SK-N-SH (cell line): ENCODE measurements around the gene SBF2. TPM values are rescaled to one million over a fixed set of nuclear protein-coding genes. Genes with fewer than 3 reads are reported as not detected.

ENCODE experiments used
- CTCF ChIA-PET: fragments of 300-600, 350-600 bp; formaldehyde crosslinking; extraction: SDS; loops from one replicate; lab custom pipeline; 2021; lab: Yijun Ruan, JAX
- POLR2A ChIA-PET: fragments of 350-600 bp; sonication (Branson Sonifier 250); formaldehyde crosslinking; extraction: SDS; loops from one replicate; lab custom pipeline; 2020; ENCODE audit warnings: antibody characterized with exemption, inconsistent platforms; lab: Yijun Ruan, JAX
- DNase-seq: peaks from one replicate; pipeline ENCODE4 v3.0.0; 2012
- H2AFZ ChIP-seq: fragments of 200-600 bp; sonication (generic); 2 replicates; pipeline ENCODE4 v1.8.1; 2016; ENCODE audit warnings: antibody characterized with exemption, mild to moderate bottlenecking, low read depth
- H3F3A ChIP-seq: fragments of 200-600 bp; sonication (generic); replicated peaks from 2 replicates; pipeline ENCODE3; 2016; ENCODE audit warnings: antibody characterized with exemption, mild to moderate bottlenecking; ENCODE audit not compliant: insufficient read depth
- H3K27ac ChIP-seq, 2 experiments: fragments of 200-500 bp in 1 of 2; fragments of 200-600 bp in 1 of 2; sonication (Bioruptor generic) in 1 of 2; sonication (generic), shearing (Covaris generic) in 1 of 2; 2 replicates each; pipeline versions ENCODE4 v1.5.1 to v1.6.1; 2014 to 2016; ENCODE audit warnings: low read depth in 2 of 2, inconsistent platforms in 1 of 2, low read length in 1 of 2, mild to moderate bottlenecking in 1 of 2, mixed read lengths in 1 of 2
- H3K27me3 ChIP-seq: fragments of 200-600 bp; sonication (generic), shearing (Covaris generic); 2 replicates; pipeline ENCODE4 v1.6.1; 2016; ENCODE audit warnings: mixed run types; ENCODE audit not compliant: insufficient read depth
- H3K36me3 ChIP-seq, 2 experiments: fragments of 200-500 bp in 1 of 2; fragments of 200-600 bp in 1 of 2; sonication (Bioruptor generic) in 1 of 2; sonication (generic) in 1 of 2; replicated peaks in 1 of 2; 2 replicates each; pipeline versions ENCODE3 to v1.5.1; 2014 to 2016; ENCODE audit warnings: low read length in 1 of 2, mild to moderate bottlenecking in 1 of 2; ENCODE audit not compliant: insufficient read depth in 2 of 2, control insufficient read depth in 1 of 2
- H3K4me1 ChIP-seq, 2 experiments: fragments of 200-500 bp in 1 of 2; fragments of 200-600 bp in 1 of 2; sonication (Bioruptor generic) in 1 of 2; sonication (generic), shearing (Covaris generic) in 1 of 2; 2 replicates each; pipeline versions ENCODE4 v1.5.1 to v1.6.1; 2014 to 2016; ENCODE audit warnings: low read depth in 1 of 2, low read length in 1 of 2, mixed run types in 1 of 2; ENCODE audit not compliant: insufficient read depth in 2 of 2, control insufficient read depth in 1 of 2
- H3K4me2 ChIP-seq: fragments of 200-600 bp; sonication (generic), shearing (Covaris generic); 2 replicates; pipeline ENCODE4 v1.6.1; 2017; ENCODE audit warnings: mixed run types
- H3K4me3 ChIP-seq, 2 experiments: fragments of 200-500 bp in 1 of 2; fragments of 200-600 bp in 1 of 2; sonication (Bioruptor generic) in 1 of 2; sonication (generic), shearing (Covaris generic) in 1 of 2; 2 replicates each; pipeline versions ENCODE4 v1.5.1 to v1.8.1; 2014 to 2016; ENCODE audit warnings: low read depth in 2 of 2, inconsistent platforms in 1 of 2, low read length in 1 of 2, mild to moderate bottlenecking in 1 of 2, mixed read lengths in 1 of 2, moderate library complexity in 1 of 2
- H3K79me2 ChIP-seq: fragments of 200-600 bp; sonication (generic); 2 replicates; pipeline ENCODE4 v1.8.1; 2017; ENCODE audit warnings: mild to moderate bottlenecking; ENCODE audit not compliant: insufficient read depth
- H3K9ac ChIP-seq: fragments of 200-600 bp; sonication (generic); 2 replicates; pipeline ENCODE4 v1.6.1; 2017; ENCODE audit warnings: mixed run types
- H3K9me2 ChIP-seq: fragments of 200-600 bp; sonication (generic); 2 replicates; pipeline ENCODE4 v1.6.1; 2017; ENCODE audit warnings: mixed run types
- H3K9me3 ChIP-seq: fragments of 200-600 bp; sonication (generic); 2 replicates; pipeline ENCODE4 v1.6.1; 2017; ENCODE audit warnings: mixed run types, mild to moderate bottlenecking, moderate library complexity
- H4K20me1 ChIP-seq: fragments of 200-600 bp; sonication (generic); 2 replicates; pipeline ENCODE4 v1.6.1; 2017; ENCODE audit warnings: mild to moderate bottlenecking, mixed run types; ENCODE audit not compliant: insufficient read depth
- CHD2 ChIP-seq: fragments of 150-350 bp; IDR thresholded peaks from 2 replicates; pipeline ENCODE4 v1.6.1; 2018; ENCODE audit warnings: low read length; ENCODE audit not compliant: partially characterized antibody
- ELF1 ChIP-seq: IDR thresholded peaks from 2 replicates; pipeline ENCODE4 v1.4.0; 2012
- NFIC ChIP-seq: IDR thresholded peaks from 2 replicates; pipeline ENCODE4 v1.4.0; 2012; ENCODE audit warnings: borderline replicate concordance
- NRF1 ChIP-seq: IDR thresholded peaks from 2 replicates; pipeline ENCODE4 v1.6.1; 2012; ENCODE audit warnings: low read depth, mild to moderate bottlenecking, low read length
- POLR2AphosphoS5 ChIP-seq: IDR thresholded peaks from 2 replicates; pipeline ENCODE4 v1.6.1; 2012; ENCODE audit warnings: low read depth, low read length
- RAD21 ChIP-seq: IDR thresholded peaks from 2 replicates; pipeline ENCODE4 v1.6.1; 2012; ENCODE audit warnings: mild to moderate bottlenecking, low read length
- RXRA ChIP-seq: IDR thresholded peaks from 2 replicates; pipeline ENCODE4 v1.4.0; 2012; ENCODE audit warnings: low read depth, mild to moderate bottlenecking, borderline replicate concordance
- SMC3 ChIP-seq: IDR thresholded peaks from 2 replicates; pipeline ENCODE4 v1.6.1; 2012; ENCODE audit warnings: low read depth, low read length, improper control_type of control experiment
- WGBS: methylation state at CpG from one replicate; pipeline ENCODE4 v1.1.6; 2017; ENCODE audit warnings: low lambda C conversion rate; 5-methylcytosine and 5-hydroxymethylcytosine counted together
- polyA plus RNA-seq, 3 experiments: library from polyadenylated mRNA; depleted of rRNA; stranded (reverse); fragments of >200 nt; gene quantifications; 2 replicates each; pipeline ENCODE4 v1.2.3, GENCODE V29; 2012

The SBF2 gene
- polyA plus RNA-seq, 1 of the 3 experiments (the other 2 are of a cell fraction), result 23.0 TPM

DNA sequence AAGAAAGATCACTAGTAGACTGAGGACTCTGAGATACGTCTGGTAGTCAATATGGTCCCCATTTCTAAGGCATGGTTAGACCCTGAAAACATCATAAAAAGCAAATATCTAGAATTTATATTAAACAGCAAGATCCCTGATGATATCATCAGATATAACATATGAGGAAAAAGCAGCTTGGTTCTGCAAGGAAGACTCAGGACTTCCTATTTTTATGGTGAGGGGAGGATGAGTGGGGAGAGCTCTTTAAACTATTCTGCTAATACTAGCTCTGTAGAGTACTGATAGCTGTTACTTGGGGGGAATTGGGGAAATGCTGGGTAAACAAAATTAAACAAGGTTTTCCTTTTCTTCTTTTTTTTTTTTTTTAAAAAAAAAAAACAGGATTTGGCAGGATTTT lies 394.3 kb downstream of the SBF2 start (continued):
- no peak for TF ChIP-seq ELF1

DNA sequence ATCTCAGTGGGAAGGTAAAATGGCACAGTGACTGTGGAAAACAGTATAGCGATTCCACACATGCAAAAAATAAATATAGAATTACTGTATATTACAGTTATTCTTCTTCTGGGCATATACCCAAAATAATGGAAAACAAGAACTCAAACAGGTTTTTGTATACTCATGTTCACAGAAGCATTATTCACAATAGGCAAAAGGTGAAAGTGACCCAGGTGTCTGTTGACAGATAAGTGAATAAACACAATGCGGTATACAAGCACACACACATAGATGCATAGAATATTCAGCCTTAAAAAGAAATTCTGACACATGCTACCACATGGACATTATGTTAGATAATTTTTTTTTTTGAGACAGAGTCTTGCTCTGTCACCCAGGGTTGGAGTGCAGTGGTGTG lies 397.1 kb downstream of the SBF2 start:
- H3K9me2 ChIP-seq, result no peaks in the 10 kb centered on the region
- H3K27ac ChIP-seq, result no peak overlapping the region
- POLR2A ChIA-PET, result no interaction called here
- no peaks in the 10 kb centered on the region; a peak in 1 of 4 replicates for H3K4me1 ChIP-seq
- 98% methylated on average over 2 of the region's 2 CpGs for WGBS
- H2AFZ ChIP-seq, result no peak overlapping the region
- H3F3A ChIP-seq, result peaks cover 5% of the 10 kb centered on the region
- H3K79me2 ChIP-seq, result no peaks in the 10 kb centered on the region
- no peaks in the 10 kb centered on the region for H4K20me1 ChIP-seq
- H3K4me3 ChIP-seq, result no peak overlapping the region
- no peaks in the 10 kb centered on the region for H3K27me3 ChIP-seq
- no peak overlapping the region for H3K4me2 ChIP-seq
- H3K9me3 ChIP-seq, result no peaks in the 10 kb centered on the region
- DNase-seq, result no peak
- H3K9ac ChIP-seq, result no peak overlapping the region
- peaks cover 5 to 22% of the 10 kb centered on the region in 2 experiments for H3K36me3 ChIP-seq
- TF ChIP-seq NRF1, result no peak
- TF ChIP-seq CHD2, result no peak
- TF ChIP-seq RXRA, result no peak
- TF ChIP-seq, all 33 proteins: peak for 0
- CTCF ChIA-PET, result no interaction called here

GRCh38 chr11:9895006-9895405 lies 399.0 kb downstream of the SBF2 start:
- no peak for DNase-seq
- TF ChIP-seq POLR2AphosphoS5, result no peak
- TF ChIP-seq SMC3, result no peak
- no peak for TF ChIP-seq RAD21
- TF ChIP-seq, all 33 proteins: peak for 0
- POLR2A ChIA-PET, result no interaction called here
- Histone ChIP-seq H3F3A (peaks cover 5% of the 10 kb centered on the region), H2AFZ (no peak overlapping the region), H3K4me3 (no peak overlapping the region), H3K9ac (no peak overlapping the region), H4K20me1 (no peaks in the 10 kb centered on the region), H3K4me2 (no peak overlapping the region), H3K4me1 (no peaks in the 10 kb centered on the region; a peak in 1 of 4 replicates), H3K9me3 (no peaks in the 10 kb centered on the region), H3K27me3 (no peaks in the 10 kb centered on the region), H3K9me2 (no peaks in the 10 kb centered on the region), H3K36me3 (peaks cover 5 to 24% of the 10 kb centered on the region in 2 experiments), H3K79me2 (no peaks in the 10 kb centered on the region), H3K27ac (no peak overlapping the region)
- CTCF ChIA-PET, result no interaction called here
- 96% methylated on average over 1 of the region's 1 CpG for WGBS

DNA sequence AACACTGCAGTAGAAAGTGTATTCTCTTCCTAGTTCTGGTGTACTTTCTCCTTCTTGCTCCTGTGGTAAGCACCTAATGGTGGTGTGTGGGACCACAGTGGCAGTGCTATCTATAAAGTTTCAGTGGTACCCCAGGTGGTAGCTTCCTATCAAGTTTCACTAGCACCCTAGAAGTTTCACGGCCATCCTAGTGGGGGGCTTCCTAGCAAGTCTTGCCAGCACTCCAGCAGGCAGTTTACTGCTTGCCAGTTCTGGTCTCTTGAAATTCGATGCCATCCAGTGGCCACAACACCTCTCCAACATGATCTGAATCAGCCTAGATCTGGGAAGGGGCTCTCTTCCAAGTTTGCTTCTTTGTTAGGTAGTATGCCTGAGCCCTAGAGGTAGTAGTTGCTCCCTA lies 400.5 kb downstream of the SBF2 start:
- WGBS, result 92% methylated on average over 2 of the region's 2 CpGs
- Histone ChIP-seq H4K20me1 (no peaks in the 10 kb centered on the region), H3K27me3 (no peaks in the 10 kb centered on the region), H3K4me2 (no peak overlapping the region), H3K9ac (no peak overlapping the region), H3K4me3 (no peak overlapping the region), H3K4me1 (no peaks in the 10 kb centered on the region; a peak in 1 of 4 replicates), H2AFZ (no peak overlapping the region), H3K9me2 (no peaks in the 10 kb centered on the region), H3K9me3 (no peaks in the 10 kb centered on the region), H3K79me2 (no peaks in the 10 kb centered on the region), H3F3A (no peaks in the 10 kb centered on the region), H3K27ac (no peak overlapping the region), H3K36me3 (peaks cover 5 to 28% of the 10 kb centered on the region in 2 experiments)
- CTCF ChIA-PET, result no interaction called here
- TF ChIP-seq NFIC, result no peak
- POLR2A ChIA-PET, result no interaction called here
- DNase-seq, result no peak
